Astrocyte (in vitro differentiated cells and primary cell): ENCODE results near the gene SUMF1. TPM values are rescaled to one million over a fixed set of nuclear protein-coding genes. Genes with fewer than 3 reads are reported as not detected.
A peak's percentile ranks its signal among the peaks of the same experiment; 100 is the strongest.

Experiments
- DNase-seq: peaks from one replicate; pipeline ENCODE4 v3.0.0-alpha.2; 2010; ENCODE audit warnings: low read depth
- FAIRE-seq: peaks from 2 replicates; lab custom pipeline; 2011; peaks lifted over from hg19 to GRCh38; lab: Jason Lieb, UNC
- H2AFZ ChIP-seq: 2 replicates; pipeline ENCODE4 v1.6.0; 2012; ENCODE audit warnings: low read depth, low read length, inconsistent platforms
- H3K27ac ChIP-seq: 2 replicates; pipeline ENCODE4 v1.5.1; 2011; ENCODE audit warnings: low read depth, low read length, inconsistent platforms
- H3K27me3 ChIP-seq: 2 replicates; pipeline ENCODE4 v1.6.0; 2011; ENCODE audit warnings: low read length, inconsistent platforms; ENCODE audit not compliant: insufficient read depth
- H3K36me3 ChIP-seq: 2 replicates; pipeline ENCODE4 v1.5.1; 2011; ENCODE audit warnings: low read length, inconsistent platforms; ENCODE audit not compliant: insufficient read depth
- H3K4me1 ChIP-seq: 2 replicates; pipeline ENCODE4 v1.5.1; 2011; ENCODE audit warnings: low read length, inconsistent platforms; ENCODE audit not compliant: insufficient read depth
- H3K4me2 ChIP-seq: 2 replicates; pipeline ENCODE4 v1.6.0; 2012; ENCODE audit warnings: low read length, inconsistent platforms
- H3K4me3 ChIP-seq: 2 replicates; pipeline ENCODE4 v1.5.1; 2011; ENCODE audit warnings: low read depth, mild to moderate bottlenecking, low read length, inconsistent platforms; ENCODE audit not compliant: insufficient read depth
- H3K79me2 ChIP-seq: 2 replicates; pipeline ENCODE4 v1.6.0; 2012; ENCODE audit warnings: mild to moderate bottlenecking, low read length, inconsistent platforms; ENCODE audit not compliant: insufficient read depth
- H3K9ac ChIP-seq: 2 replicates; pipeline ENCODE4 v1.6.0; 2012; ENCODE audit warnings: mild to moderate bottlenecking, low read length, inconsistent platforms
- H3K9me3 ChIP-seq: 2 replicates; pipeline ENCODE4 v1.5.1; 2012; ENCODE audit warnings: low read depth, mild to moderate bottlenecking, low read length, inconsistent platforms; ENCODE audit not compliant: insufficient read depth
- H4K20me1 ChIP-seq: 2 replicates; pipeline ENCODE4 v1.6.0; 2012; ENCODE audit warnings: low read length, inconsistent platforms; ENCODE audit not compliant: insufficient read depth
- H3K27ac Mint-ChIP-seq: one replicate; pipeline ENCODE4 v1.8.0; 2021; ENCODE audit warnings: mild to moderate bottlenecking, mixed read lengths; ENCODE audit not compliant: unreplicated experiment
- H3K27me3 Mint-ChIP-seq: one replicate; pipeline ENCODE4 v1.8.0; 2021; ENCODE audit warnings: low read depth, mixed read lengths; ENCODE audit not compliant: unreplicated experiment
- H3K36me3 Mint-ChIP-seq: one replicate; pipeline ENCODE4 v1.8.0; 2021; ENCODE audit warnings: low read depth, mixed read lengths; ENCODE audit not compliant: unreplicated experiment
- H3K4me1 Mint-ChIP-seq: one replicate; pipeline ENCODE4 v1.8.0; 2021; ENCODE audit warnings: low read depth, mixed read lengths; ENCODE audit not compliant: unreplicated experiment
- H3K4me3 Mint-ChIP-seq: one replicate; pipeline ENCODE4 v1.8.0; 2021; ENCODE audit warnings: mild to moderate bottlenecking, moderate library complexity, mixed read lengths; ENCODE audit not compliant: unreplicated experiment
- H3K9me3 Mint-ChIP-seq: one replicate; pipeline ENCODE4 v1.8.0; 2021; ENCODE audit warnings: mild to moderate bottlenecking, mixed read lengths; ENCODE audit not compliant: unreplicated experiment
- EZH2 ChIP-seq: IDR thresholded peaks from 2 replicates; pipeline ENCODE4 v1.6.1; 2012; ENCODE audit warnings: mild to moderate bottlenecking, low read length, inconsistent platforms; ENCODE audit not compliant: insufficient read depth
- total RNA-seq: library from RNA; stranded (reverse); gene quantifications from 2 replicates; pipeline ENCODE4 v1.2.1, GENCODE V29; 2021
- TF ChIP-seq, protein P1 (sequence below): IDR thresholded peaks from 2 replicates; pipeline ENCODE4 v1.5.1; 2011; ENCODE audit warnings: low read depth, mild to moderate bottlenecking, inconsistent platforms, low read length, moderate library complexity; ENCODE audit not compliant: insufficient read depth

The SUMF1 gene
- total RNA-seq, 1 donor from 2014 or later = 17.4 TPM

GRCh38 chr3:4475804-4476203 is 8.7 kb upstream of the SUMF1 start:
- no peaks in the 10 kb centered on the region for H3K79me2 ChIP-seq
- TF ChIP-seq EZH2 = no peak
- TF ChIP-seq, protein P1, sequence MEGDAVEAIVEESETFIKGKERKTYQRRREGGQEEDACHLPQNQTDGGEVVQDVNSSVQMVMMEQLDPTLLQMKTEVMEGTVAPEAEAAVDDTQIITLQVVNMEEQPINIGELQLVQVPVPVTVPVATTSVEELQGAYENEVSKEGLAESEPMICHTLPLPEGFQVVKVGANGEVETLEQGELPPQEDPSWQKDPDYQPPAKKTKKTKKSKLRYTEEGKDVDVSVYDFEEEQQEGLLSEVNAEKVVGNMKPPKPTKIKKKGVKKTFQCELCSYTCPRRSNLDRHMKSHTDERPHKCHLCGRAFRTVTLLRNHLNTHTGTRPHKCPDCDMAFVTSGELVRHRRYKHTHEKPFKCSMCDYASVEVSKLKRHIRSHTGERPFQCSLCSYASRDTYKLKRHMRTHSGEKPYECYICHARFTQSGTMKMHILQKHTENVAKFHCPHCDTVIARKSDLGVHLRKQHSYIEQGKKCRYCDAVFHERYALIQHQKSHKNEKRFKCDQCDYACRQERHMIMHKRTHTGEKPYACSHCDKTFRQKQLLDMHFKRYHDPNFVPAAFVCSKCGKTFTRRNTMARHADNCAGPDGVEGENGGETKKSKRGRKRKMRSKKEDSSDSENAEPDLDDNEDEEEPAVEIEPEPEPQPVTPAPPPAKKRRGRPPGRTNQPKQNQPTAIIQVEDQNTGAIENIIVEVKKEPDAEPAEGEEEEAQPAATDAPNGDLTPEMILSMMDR = no peak
- FAIRE-seq = no peak

DNA sequence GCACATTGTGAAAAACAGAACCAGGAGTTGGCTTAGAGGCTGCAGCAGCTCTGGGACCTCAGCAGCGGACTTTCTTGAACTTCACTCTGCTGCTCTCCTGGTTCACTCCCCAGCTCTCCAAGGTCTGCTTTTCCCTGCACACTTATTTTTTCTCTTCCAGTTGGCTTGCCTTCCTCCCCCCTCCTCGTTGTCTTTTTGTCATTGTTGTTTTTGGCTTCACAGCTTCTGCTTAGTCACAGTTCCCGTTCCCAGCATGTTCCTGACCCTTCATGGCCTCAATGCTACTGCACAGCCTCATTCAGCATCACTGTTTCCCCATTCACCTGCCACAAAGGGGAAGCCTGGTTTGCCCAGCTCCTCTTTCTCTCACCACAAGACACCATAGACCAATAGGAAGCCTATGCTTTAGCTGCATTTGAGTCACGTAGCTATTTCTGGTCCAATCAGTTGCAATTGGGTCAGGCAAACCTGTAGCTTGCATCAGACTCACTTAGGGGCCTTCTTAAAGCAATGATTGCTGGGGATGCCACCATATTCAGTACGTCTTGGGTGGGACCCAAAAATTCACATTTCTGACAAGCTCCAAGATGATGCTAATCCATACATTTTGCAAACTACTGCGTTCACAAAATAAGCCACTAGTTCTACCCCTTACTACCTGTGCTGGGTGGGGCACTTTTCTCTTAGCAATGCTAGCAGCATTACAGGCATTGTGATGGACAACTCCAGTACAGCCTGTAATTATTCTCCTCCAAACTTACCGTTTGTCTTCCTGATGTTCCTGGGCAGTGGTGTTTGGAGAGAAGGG is 7.8 kb upstream of the SUMF1 start:
- no peak for TF ChIP-seq EZH2
- TF ChIP-seq, protein P1 = no peak
- no peak overlapping the region for H3K4me3 Mint-ChIP-seq
- H3K4me1 Mint-ChIP-seq = no peaks in the 10 kb centered on the region
- no peaks in the 10 kb centered on the region for H3K9me3 Mint-ChIP-seq
- H3K27me3 ChIP-seq = peaks cover 48% of the 10 kb centered on the region
- H3K9ac ChIP-seq = no peak overlapping the region
- no peak overlapping the region for H3K27ac Mint-ChIP-seq
- H3K4me2 ChIP-seq = peak overlapping the region; percentile 66
- H3K27ac ChIP-seq = no peak overlapping the region
- FAIRE-seq = no peak
- no peaks in the 10 kb centered on the region for H3K36me3 ChIP-seq
- H3K4me3 ChIP-seq = no peak overlapping the region
- H3K27me3 Mint-ChIP-seq = peaks cover 29% of the 10 kb centered on the region
- H3K4me1 ChIP-seq = peaks cover 9% of the 10 kb centered on the region
- H4K20me1 ChIP-seq = no peaks in the 10 kb centered on the region
- H3K36me3 Mint-ChIP-seq = no peaks in the 10 kb centered on the region
- H3K9me3 ChIP-seq = no peaks in the 10 kb centered on the region
- no peak overlapping the region for H2AFZ ChIP-seq
- H3K79me2 ChIP-seq = no peaks in the 10 kb centered on the region
- DNase-seq = peak; percentile 74

More at GRCh38 chr3:4475804-4476203, 8.7 kb upstream of the SUMF1 start:
- no peak overlapping the region for H3K9ac ChIP-seq
- DNase-seq = no peak
- no peak overlapping the region for H3K4me2 ChIP-seq
- H3K4me1 ChIP-seq = peaks cover 9% of the 10 kb centered on the region
- Mint-ChIP-seq H3K27me3 (peaks cover 25% of the 10 kb centered on the region), H3K4me1 (no peaks in the 10 kb centered on the region), H3K4me3 (no peak overlapping the region), H3K36me3 (no peaks in the 10 kb centered on the region), H3K27ac (no peak overlapping the region), H3K9me3 (no peaks in the 10 kb centered on the region)
- no peak overlapping the region for H3K4me3 ChIP-seq
- H4K20me1 ChIP-seq = no peaks in the 10 kb centered on the region
- H2AFZ ChIP-seq = no peak overlapping the region
- H3K36me3 ChIP-seq = no peaks in the 10 kb centered on the region
- H3K27me3 ChIP-seq = peaks cover 43% of the 10 kb centered on the region
- H3K27ac ChIP-seq = no peak overlapping the region
- H3K9me3 ChIP-seq = no peaks in the 10 kb centered on the region

GRCh38 chr3:4472766-4473165 is 5.7 kb upstream of the SUMF1 start:
- H3K9me3 ChIP-seq = no peaks in the 10 kb centered on the region
- no peak for DNase-seq
- peaks cover 42% of the 10 kb centered on the region for H3K27me3 ChIP-seq
- H3K4me2 ChIP-seq = no peak overlapping the region
- no peak overlapping the region for H2AFZ ChIP-seq
- no peaks in the 10 kb centered on the region for H3K36me3 ChIP-seq
- FAIRE-seq = no peak
- peaks cover 9% of the 10 kb centered on the region for H3K4me1 ChIP-seq
- no peaks in the 10 kb centered on the region for H4K20me1 ChIP-seq
- Mint-ChIP-seq H3K4me3 (no peak overlapping the region), H3K9me3 (no peaks in the 10 kb centered on the region), H3K36me3 (no peaks in the 10 kb centered on the region), H3K27me3 (peaks cover 30% of the 10 kb centered on the region), H3K27ac (no peak overlapping the region), H3K4me1 (no peaks in the 10 kb centered on the region)
- no peak overlapping the region for H3K4me3 ChIP-seq
- TF ChIP-seq EZH2 = no peak
- TF ChIP-seq, protein P1 = no peak
- no peak overlapping the region for H3K9ac ChIP-seq
- no peaks in the 10 kb centered on the region for H3K79me2 ChIP-seq
- no peak overlapping the region for H3K27ac ChIP-seq
